Stimulated activated CD8-positive, alpha-beta memory T cell treated with anti-CD3 and anti-CD28 coated beads, Interleukin-4, amount 100 ng/mL, for 4 hours (primary cell): ENCODE results near the gene MAP4K5.
"Not testable (repeated sequence)": the region's sequence is repeated elsewhere in the genome, so short reads cannot be mapped to it uniquely, and the experiment has no call there.

Source experiments
- DNase-seq, 2 donors: peaks; one replicate each; pipeline ENCODE4 v3.0.0-alpha.2; 2020; ENCODE audit warnings: low read depth in 2 of 2, low spot score in 1 of 2

The MAP4K5 gene

DNA sequence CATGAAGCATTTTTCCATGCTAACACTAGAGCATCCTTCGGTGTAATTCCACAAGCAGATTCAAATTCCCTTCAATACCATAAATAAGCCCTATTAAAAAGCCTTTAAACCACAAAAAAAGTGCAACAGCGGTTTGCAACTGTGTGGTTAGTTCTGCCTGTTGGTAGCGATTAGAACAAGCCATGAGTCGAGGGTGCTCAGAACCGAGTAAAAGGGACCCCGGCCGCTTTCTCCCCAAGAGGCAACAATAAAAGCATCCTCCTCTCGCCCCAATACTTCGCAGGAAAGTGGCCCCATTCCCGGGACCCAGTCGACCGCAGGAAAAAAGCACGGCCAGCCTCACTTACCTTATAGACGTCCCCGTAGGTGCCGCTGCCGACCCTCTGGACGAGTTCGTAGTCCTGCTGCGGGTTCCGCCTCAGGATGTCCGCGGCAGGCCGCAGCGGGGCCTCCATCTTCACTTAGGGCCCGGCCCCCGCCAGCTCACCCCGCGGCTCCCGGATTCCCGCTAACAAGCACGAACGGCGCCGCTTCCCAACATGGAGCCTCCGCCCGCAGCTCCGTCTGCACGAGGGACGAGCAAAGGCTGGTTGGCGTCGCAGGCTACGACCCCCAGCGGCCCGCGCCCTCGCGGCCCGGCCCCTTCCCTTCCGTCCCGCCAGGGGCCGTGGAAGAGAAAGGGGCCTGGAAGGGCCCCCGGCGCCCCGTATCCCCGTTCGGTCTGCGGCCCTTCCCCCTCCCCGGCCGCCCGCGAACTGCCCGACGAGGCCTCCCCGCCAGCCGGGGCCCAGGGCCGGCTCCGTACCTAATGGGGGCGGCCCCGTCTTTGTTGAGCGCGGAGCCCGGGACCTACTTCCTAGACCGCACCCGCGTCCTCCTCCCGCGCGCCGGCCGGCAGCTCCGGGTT is 521 bp downstream of the MAP4K5 start:
- DNase-seq = peak in 1 of 2 donors; percentile 4

DNA sequence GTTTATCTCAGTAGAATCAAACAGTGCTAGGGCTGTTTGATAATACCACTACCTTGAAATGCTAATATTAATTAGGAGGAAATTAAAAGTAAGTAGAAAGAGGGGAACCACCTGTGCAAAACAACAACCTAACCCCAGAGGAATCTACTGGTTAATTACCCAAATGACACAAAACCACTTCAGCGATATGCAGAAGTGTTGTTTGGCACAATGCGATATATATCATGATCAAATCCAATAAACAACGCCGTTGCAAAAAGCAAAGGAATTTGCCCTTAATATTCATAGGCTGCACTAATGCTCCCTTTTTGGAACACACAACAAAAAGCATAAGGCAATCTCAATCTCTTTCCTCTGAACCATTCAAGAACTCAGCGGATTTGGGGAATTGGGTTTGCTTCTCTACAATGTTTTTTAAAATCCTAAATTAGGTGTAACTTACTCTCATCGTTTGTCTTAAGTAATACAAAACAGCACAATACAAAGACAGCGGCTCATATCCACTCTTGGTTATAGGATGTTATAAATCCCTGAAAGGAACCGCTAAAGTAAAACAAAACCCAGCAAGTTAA is 1.5 kb downstream of the MAP4K5 start:
- DNase-seq = no peak

DNA sequence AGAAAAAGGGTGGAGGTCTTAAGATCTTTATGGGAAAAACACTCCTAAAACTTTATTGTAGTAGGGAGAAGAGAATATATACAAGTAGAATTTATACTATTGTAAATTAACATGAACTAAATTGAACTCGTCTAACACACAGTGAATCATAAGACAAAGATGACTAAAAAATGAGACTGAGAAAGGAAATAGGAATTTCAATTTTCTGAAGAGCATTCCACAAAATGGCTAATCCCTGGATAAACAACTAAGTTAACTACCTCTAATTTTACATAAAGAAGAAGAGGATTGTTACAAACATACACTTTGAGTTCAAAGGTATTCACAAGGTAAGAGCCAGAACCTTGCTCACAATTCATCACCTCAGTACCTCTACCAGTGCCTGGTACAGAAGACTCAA is 2.0 kb downstream of the MAP4K5 start:
- no peak for DNase-seq

DNA sequence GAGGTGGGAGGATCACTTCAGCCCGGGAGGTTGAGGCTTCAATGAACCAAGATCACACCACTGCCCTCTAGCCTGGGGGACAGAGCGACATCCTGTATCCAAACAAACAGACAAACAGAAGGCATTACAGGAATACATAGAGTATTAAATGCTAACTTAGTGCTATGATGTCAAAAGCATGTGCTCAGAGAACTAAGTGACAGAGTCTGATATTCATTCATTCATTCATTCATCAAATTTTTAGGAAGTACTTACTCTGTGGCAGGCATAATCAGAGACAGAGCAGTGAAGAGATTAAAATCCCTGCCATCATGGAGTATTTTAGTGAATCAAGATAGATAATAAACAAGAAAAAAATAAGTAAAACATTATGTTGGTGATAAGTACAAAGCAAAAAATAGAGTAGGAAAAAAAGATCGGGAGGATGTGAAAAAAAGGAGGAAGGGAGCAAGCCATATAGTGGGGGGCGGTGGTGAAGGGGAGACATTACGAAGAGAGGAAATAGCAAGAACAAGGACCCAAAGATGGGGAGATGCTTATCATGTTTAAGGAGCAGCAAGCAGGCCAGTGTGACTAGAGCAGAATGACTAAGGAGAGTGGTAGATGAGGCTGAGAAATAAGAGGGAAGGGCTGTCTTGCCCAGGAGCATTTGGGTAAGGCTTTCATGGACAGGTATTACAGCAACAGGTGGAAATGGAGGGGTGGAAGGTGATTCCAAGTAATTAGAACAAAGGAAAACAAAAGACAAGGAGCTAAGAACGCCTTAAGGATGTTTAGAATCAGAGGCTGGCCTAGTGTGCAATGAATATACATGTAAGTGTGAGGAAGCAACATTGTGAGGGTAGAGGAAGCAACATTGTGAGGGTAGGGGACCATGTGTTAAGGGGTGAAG is 2.8 kb downstream of the MAP4K5 start:
- no peak for DNase-seq

DNA sequence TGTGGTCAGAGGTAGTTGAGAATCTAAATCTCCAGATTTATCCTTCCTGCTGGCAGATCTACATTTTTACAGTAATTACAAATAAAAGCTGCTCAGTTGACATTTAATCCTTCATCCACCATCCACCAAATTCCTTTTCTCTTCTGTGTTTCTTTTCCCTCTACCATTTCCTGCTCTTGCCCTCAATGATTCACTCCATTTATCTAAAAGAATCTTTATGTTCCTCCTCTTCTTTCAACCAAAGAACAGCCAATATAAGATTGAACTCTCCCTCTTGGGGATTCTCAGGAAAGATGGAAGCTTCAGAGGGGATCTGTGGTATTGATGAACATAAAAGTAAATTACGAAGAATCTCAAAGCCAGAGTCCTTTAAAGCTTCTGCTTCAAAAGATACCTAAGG is 4.4 kb downstream of the MAP4K5 start:
- no peak for DNase-seq

DNA sequence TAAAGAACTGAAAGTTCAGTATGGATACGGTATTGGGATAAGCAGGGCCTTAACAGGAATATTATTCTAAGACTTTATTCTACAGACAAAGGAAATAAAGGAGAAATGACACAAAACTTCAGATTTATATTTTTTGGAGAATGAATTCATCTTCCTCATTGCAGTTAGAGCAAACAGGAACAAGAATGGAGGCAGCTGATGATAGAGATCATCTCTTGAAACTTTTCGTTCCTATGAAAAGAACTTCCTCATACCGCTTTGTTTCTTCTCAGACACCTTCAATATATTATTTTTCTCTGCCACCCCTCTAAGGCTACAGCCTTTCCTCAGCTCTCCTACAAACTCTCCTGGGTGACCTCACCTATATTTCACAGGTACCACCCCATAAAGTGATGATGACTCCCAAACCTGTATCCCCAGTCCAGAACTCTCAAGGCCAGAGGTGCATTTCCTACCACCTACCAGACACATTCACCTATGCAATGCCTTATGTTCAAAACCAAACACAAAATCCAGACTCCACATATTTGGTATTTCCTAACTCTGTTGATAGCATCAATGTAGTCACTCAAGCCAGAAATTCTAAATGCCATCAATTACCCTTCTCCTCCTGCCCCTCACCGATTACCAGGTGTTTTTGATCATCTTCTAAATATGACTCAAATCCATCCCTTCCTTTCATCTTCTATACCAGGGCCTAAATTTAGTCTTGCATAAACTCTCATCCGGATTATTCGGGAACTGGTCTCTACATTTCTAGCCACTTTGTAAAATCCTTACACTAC is 7.4 kb downstream of the MAP4K5 start:
- no peak for DNase-seq

DNA sequence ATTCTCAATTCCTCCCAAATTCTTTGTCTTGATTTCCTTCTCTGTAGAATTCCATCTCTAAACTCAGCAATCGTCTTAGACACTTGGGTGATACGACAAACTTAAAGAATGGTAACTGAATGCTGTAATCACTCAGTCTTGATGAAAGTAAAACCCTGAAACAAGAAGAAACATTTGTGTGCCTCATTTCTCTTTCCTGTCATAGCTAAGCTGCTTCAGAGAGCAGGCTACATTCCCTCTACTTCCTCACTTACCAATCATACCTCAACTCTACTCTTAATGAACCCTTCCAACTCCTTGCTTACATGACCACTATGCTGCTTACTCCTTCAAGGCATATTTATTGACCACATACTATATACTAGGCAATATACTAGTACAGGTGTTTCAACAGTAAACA is 8.3 kb downstream of the MAP4K5 start:
- DNase-seq = no peak

DNA sequence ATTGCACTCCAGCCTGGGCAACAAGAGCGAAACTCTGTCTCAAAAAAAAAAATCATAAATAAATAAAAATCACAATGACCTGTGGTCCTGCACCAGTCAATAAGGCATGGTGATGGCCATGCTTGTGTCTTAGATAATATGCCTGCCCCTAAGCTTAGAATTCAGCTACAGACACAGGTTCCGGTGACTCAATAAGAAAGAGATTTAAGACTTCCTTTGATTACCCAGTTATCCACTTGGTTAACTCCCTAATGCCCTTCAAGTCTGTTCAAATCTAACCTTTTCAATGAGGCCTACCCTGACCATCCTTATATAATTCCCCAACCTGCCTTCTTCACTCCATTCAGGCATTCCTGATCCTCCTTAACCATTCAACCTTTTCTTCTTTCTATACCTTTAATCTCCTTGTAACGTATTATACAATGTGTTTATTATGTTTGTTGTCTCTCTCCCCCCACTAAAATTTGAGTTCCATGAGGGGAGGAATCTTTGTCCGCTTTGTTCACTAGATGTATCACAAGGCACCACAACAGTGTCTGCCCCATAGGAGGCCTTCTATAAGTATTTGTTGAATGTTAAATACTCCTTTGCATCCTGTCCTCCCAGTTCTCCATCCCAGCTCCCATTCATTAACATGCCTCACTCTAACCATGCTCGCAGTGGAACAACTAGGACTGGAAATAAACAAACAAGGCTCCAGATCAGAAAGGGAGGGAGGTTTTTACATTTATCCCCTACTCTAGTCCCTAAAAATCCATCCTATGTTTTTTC is 8.9 kb downstream of the MAP4K5 start:
- no peak for DNase-seq

DNA sequence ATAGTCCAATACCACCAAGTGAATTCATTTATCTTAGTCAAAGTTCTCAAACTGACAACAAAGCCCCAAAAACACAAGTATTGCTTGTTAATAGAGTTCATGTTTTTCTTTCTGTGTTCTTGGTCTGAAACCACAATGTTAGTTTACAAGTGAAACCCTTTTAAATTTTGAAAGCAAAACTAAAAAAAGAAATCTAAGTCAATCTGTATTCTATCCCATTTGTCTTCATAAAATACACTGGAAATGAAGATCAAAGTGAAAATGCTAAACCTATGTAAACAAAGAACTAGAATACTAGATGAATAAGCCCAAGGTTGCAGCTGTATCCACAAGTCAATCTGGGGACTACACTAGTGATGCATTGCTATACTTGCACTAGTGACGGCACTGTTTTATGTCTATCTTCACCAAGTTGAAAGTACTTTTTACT is 10.4 kb downstream of the MAP4K5 start:
- no peak for DNase-seq

DNA sequence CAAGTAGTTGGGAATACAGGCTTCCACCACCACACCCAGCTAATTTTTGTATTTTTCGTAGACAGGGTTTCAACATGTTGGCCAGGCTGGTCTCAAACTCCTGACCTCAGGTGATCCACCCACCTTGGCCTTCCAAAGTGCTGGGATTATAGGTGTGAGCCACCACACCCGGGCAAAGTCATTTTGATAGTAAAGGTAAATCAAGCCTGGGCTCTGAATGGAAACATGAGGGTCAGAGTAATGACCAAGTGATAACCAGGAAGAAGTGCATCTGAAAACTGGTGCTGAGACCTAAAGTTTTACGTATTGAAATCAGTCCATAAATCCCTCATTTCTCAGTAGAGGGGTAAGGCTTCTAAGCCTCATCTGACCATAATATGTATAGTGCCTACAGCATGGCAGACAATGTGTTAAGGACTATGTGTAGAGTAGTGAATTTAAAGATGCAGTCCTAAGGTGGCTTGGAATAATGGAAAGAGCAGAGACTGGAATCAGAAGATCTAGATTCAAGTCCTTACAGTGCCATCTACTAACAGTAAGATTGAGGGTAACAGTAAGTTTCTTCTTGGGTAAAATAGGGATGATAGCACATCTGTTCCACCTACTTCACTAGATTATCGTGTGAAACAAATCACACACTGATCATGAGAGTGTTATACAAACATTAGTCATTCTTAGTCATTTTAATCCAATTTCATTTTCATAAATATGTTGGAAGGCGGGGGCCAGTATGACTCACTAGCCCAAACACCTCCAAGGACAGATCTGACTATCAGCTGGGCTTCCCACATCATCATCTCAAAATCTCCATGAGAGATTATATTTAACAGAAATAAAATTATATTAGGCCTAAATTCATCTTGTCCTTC is 11.2 kb downstream of the MAP4K5 start:
- DNase-seq = peak in 1 of 2 donors; percentile 34

DNA sequence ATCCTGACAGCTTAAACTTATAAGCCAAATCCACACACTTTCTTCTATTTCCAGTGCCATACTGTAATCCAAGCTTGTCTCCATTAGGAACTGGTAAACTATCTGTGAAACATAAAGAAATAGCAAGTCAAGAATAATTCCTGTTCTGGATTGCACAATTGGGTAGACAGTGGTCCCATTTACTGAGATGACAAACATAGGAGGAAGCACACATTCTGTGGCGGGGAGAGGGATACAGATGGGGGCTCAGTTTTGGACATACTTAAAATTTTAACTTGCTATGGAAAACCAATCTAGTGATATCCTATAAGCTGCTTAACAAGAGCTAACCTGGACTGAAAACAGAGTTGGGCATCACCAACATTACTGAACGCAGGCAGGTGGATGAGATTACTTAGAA is 16.3 kb downstream of the MAP4K5 start:
- no peak for DNase-seq

DNA sequence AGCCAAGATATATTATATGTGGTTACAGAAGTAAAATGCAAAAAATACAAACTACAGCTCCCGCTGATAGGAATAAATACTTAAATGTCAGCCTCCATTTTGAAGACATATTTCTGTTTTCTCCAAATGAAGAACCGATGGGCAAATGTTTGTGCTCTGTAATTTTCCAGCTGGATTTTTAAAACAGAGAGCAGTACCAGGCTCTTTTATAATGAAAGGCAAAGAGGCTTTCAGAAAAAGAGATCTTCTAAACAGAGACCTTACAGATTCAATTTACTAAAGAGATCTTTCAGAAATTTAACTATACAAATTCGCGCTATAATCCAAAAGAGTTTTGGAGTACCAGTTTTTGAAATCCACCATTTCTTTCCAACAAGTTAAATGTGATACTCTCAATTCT is 19.9 kb downstream of the MAP4K5 start:
- no peak for DNase-seq

DNA sequence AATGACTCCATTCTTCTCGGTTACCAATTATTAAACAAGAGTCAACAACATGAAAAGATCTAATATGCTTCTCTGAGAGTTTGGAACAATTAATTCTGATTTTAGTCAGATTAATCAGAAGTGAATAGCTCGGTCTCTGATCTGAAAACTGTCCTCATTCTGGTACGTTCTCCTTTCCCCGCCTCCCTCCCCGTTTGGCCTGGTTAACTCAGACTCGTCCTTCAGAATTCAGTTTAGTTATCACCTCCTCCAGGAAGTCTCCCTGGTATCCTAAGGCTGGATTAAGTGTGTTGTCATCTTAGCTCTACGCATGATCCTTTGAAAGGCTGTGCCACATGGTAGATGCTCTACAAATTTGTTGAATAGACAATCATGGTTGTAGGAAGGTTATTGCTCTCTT is 22.2 kb downstream of the MAP4K5 start:
- no peak for DNase-seq

DNA sequence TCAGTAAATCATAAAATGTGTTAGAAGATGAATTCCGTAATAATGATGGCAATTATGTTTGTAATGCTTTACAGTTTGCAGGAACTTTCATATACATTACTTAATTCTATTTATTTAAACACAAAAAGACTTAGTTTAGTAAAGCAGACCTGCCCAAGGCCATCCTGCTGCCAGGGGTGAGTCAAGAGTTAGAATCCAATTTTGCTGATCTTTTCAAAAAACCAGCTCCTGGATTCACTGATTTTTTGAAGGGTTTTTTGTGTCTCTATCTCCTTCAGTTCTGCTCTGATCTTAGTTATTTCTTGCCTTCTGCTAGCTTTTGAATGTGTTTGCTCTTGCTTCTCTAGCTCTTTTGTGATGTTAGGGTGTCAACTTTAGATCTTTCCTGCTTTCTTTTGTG is 25.3 kb downstream of the MAP4K5 start:
- not testable (repeated sequence) for DNase-seq

DNA sequence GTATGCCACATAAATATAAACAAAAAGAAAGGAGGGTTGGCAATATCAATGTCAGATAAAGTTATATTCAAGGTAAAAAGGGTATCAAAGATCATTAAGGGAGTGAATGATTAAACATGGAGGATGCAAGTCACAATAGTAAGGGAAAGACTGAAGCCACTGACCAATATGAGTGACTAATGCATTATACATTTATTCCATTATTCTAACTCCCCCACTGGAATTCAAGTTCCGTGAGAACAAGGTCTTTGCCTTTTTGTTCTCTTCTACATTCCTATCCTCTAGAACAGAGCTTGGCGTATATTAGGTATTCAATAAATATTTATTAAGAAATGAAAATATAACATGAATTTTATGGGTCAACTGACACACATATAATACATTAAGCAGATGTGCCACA is 30.7 kb downstream of the MAP4K5 start:
- DNase-seq = no peak

DNA sequence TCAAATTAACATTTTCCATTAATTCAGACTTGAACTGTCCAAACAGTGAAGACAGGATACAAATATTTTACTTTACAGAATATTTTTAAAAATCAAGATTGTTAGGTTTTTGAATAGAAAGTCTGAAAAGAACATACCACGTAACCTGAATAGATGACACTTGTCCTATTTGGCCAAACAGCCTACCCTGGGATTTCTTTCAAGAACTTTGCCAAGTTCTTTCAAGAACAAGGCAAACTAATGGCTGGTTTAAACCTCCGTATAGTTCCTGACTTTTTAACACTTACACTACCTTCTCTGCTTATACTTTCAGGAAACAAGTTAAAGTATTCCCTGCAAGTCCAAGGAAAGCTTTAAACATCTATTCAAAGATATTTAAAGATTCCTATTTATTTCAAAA is 35.0 kb downstream of the MAP4K5 start:
- no peak for DNase-seq

DNA sequence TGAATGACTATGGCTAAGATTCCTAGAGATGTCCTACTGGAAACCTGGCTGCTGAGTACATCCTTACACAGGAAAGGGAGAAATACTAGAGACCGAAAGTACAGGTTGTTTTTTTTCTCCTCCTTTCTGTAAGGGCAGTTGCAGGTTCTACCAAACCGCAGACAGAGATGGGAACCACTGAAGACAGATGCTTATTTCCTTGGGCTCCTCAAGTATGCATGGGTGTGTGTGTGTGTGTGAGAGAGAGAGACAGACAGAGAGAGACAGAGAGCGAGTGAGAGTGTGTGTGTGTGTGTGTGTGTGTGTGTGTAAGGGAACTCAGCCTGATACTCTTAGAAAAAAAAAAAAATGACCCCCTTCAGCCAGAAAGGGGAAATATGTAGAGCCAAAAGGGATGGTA is 42.5 kb downstream of the MAP4K5 start:
- no peak for DNase-seq

DNA sequence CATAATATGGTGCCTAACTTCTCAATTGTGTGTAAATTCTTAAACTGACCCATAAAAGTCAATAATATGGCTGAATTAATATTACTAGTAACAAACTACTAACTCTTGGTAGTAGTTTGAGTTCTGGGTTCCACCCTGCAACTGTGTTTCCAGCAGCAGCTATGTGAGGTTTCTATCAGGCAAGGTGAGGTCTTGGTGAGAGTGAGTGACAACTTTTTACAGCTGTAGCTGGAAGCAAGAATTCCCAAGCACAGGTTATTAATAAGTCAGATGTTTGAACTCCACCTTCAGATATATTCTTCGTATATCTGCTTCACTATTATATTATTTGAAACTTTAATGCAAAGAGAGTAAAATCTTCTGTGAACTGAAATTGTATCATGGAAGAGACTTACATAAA is 43.8 kb downstream of the MAP4K5 start:
- DNase-seq = no peak

DNA sequence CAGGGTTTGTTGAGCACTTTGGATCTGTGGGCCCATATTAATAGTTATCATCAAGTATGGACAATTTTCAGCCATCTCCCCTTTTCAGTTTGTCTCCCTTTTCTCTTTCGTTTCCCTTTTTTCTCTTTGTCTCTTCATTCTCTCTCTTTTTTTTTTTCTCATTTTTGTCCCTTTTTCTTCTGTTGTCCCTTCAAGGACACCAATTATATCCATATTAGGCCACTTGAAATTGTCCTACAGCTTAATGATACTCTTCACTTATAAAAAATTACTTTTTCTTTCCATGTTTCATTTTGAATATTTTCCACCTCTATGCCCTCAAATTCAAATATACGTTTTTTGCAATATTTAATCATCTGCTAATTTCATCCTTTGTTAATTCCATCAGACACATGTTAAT is 53.3 kb downstream of the MAP4K5 start:
- DNase-seq = no peak
